GM18517 (cell line): Measurements from ENCODE around the gene FAM124A.
"Not testable (repeated sequence)": the region's sequence is repeated elsewhere in the genome, so short reads cannot be mapped to it uniquely, and the experiment has no call there.

ENCODE experiments used
- ATAC-seq: cut with Tn5 transposase; IDR thresholded peaks from one replicate; pipeline ENCODE4 v1.9.1; 2021; ENCODE audit warnings: mild to moderate bottlenecking, moderate library complexity; ENCODE audit not compliant: unreplicated experiment

The FAM124A gene

DNA sequence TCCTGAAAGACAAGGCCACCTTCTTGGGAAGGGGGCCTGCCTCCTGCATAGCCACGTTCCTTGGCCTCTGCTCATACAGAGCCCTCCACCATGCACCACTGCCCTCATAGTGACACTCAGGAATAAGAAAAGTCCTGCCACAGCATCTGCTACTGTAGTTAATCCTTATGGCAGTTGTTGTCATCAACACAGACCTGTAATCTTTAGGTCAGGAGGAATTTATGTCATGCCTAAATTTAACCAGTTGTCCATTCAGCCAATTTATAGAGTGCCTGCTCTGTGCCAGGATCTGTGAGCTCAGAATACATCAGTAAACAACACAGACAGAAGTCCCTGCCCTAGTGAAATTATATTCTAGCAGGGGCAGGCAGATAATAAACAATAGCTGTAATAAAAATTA lies 44.4 kb downstream of the FAM124A start:
- no peak for ATAC-seq

- no peak for ATAC-seq
Measured at GRCh38 chr13:51267622-51268021, 45.4 kb downstream of the FAM124A start.

- no peak for ATAC-seq
Measured at GRCh38 chr13:51269039-51269438, 46.8 kb downstream of the FAM124A start.

DNA sequence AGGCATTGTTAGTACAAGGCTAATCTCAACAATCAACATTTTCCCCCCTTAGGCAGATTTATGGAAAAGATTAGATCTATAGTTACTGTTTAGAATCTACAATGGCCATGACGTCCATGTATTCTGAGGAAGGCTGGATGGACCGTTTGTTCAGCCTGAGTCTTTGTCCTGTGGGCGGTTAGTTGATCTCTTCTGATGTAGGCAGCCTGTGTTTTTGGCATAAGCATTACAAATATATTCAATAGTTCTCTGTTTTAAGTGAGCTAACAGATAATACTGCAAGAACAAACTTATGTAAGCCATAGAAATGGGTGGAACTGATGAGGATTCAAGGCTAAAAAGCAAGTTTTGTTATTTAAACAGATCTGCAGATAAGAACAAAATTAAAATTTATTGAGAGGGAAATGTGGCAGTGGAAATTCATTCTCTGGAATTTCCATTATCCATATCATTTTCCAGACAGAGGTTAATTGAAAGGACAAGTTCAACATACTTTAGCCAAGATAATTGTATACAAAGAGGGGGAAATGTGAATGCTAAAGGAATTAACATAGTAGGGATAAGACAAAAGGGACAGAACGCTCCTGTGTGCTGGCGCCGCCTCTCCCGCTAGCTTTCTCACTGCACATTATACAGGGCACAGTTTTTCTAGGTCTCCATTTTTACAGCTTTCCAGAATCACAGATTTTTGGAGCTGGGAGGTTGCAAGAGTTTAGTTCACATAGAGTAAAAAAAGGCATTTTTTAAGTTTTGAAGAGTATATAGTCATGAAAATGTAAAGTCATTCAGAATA lies 48.6 kb downstream of the FAM124A start:
- no peak for ATAC-seq

DNA sequence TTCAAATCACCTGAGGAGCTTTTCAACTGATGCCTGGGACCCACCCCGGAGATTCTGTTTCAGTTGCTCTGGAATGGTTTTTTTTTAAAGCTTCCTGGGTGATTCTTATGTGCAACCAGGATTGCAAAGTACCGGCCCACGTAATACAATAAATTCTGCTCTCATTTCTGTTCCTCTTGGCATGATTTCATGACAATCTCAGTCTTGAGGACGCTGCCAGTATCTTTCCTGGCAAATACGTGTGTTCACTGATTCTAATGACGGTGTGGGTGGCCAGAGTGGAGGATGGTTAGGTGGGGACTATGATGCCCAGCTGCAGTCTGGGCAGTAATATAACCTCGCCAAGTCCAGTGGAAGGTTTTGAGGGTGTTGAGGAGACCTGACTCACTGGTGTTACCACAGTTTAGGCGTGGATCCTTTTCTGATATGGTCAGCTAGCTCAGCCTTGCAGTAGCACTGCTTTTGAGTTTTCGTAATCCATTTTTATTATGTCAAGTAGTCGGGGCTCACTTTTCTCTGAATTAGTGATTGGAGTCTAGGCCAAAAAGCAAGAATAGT lies 49.4 kb downstream of the FAM124A start:
- no peak for ATAC-seq

DNA sequence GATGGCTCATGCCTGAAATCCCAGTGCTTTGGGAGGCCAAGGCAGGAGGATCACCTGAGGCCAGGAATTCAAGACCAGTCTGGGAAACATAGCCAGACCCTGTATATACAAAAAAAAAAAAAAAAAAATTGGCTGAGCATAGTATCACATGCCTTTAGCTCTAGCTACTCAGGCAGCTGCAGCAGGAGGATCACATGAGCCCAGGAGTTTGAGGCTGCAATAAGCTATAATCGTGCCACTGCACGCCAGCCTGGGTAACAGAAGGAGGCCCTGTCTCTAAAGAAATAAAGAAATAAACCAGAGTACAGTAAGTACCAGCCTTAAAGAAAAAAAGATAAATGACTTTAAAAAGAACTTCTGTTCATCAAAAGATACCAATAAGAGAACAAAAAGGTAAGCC lies 52.9 kb downstream of the FAM124A start:
- no peak for ATAC-seq

- ATAC-seq = no peak
Measured at GRCh38 chr13:51276636-51277035, 54.4 kb downstream of the FAM124A start.

- ATAC-seq = no peak
Measured at GRCh38 chr13:51277928-51278327, 55.7 kb downstream of the FAM124A start.

GRCh38 chr13:51278426-51279130 lies 56.4 kb downstream of the FAM124A start:
- no peak for ATAC-seq

DNA sequence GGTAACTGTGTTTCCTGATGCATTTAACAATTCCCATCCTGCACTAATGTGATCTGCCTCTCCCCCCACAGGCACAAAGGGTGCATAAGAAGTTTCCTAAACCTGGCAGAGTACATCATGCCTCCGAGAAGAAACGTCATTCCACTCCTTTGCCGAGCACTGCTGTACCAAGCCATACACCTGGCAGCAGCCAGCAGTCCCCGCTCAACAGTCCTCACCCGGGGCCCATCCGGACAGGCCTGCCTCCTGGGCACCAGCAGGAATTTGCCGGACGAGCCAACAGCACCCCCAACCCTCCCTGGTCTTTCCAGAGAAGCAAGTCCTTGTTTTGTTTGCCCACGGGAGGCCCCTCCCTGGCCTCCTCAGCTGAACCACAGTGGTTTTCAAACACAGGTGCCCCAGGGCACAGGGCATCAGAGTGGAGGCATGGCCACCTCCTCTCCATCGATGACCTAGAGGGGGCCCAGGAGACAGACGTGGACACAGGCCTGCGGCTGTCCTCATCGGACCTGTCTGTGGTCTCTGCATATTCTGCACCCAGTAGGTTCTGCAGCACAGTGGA lies 58.3 kb downstream of the FAM124A start:
- ATAC-seq = no peak

GRCh38 chr13:51282322-51282721 lies 60.1 kb downstream of the FAM124A start:
- ATAC-seq = no peak

DNA sequence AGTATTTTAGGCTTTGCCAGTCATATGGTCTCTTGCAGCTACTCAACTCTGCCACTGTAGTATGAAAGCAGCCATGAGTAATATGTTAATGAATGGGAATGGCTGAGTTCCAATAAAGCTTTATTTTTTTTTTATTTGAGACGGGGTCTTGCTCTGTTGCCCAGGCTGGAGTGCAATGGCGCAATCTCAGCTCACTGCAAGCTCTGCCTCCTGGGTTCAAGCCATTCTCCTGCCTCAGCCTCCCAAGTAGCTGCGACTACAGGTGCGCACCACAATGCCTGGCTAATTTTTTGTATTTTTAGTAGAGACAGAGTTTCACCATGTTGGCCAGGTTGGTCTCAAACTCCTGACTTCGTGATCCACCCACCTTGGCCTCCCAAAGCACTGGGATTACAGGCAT lies 60.7 kb downstream of the FAM124A start:
- not testable (repeated sequence) for ATAC-seq

- ATAC-seq = no peak
Measured at GRCh38 chr13:51283371-51283770, 61.2 kb downstream of the FAM124A start.

GRCh38 chr13:51284339-51284738 lies 62.1 kb downstream of the FAM124A start:
- no peak for ATAC-seq

DNA sequence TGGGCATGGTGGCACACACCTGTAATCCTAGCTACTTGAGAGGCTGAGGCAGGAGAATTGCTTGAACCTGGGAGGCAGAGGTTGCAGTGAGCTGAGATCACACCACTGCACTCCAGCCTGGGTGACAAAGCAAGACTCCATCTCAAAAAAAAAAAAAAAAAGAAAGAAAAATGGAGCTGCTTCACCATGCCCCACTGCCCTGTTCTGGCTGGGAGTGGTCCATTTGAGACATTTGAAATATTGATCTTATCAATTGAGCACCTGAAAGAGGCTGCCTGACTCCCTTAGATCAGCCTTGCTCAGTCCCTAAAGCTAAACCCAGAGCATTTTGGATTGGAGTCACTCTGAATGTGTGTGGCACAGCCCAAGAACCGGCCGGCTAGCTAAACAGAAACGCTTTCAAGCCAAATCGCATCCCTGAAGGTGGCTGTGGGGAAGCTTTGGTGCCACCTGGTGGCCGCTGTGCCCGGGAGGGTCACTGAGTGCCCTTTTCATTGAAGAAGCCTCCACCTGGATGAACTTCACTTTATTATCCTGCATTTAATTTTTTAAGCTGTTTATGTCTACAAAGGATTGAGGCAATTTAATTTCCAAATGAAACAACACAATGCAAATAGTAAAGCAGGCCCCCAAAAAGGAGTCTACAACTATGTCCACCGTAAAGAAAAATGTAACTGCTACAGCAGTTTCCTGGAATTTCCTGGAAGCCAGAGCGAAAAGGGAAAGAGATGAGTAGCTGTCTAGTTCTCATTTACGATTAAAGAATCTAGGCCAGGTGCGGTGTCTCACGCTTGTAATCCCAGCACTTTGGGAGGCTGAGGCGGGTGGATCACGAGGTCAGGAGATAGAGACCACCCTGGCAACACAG lies 64.2 kb downstream of the FAM124A start:
- ATAC-seq = no peak

- ATAC-seq = no peak
Measured at GRCh38 chr13:51287758-51288157, 65.6 kb downstream of the FAM124A start.

- not testable (repeated sequence) for ATAC-seq
Measured at GRCh38 chr13:51288254-51288653, 66.1 kb downstream of the FAM124A start.

GRCh38 chr13:51291341-51291740 lies 69.1 kb downstream of the FAM124A start:
- ATAC-seq = no peak

GRCh38 chr13:51292000-51292565 lies 69.9 kb downstream of the FAM124A start:
- ATAC-seq = no peak

DNA sequence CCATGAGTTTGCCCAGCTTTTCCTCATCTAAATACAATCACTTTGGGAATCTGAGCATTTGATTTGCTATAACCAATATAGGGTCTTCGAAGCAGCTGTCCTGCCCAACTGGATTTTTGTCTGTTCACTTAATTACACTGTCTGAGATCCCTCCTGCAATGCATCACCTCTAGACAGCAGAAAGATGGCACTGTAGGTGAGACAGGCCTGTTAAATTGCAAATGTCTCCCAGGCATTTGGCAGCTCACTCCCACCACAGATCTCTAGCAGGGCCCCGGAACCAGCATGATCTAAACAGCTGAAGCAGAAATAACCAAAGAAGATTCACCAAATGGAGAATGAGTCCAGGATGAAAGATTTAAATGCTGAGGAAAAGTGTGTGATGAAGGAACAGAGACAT lies 75.4 kb downstream of the FAM124A start:
- ATAC-seq = no peak
